Activated CD8-positive, alpha-beta memory T cell treated with anti-CD3 and anti-CD28 coated beads for 48 hours (primary cell): ENCODE results near the gene GREM1.

Experiments used
- DNase-seq, 3 experiments: peaks; one replicate each; pipeline ENCODE4 v3.0.0-alpha.2; 2020; ENCODE audit warnings: low read depth in 2 of 3, low spot score in 2 of 3

The GREM1 gene

GRCh38 chr15:32694222-32694983 is 23.4 kb upstream of the GREM1 start:
- no peak for DNase-seq

GRCh38 chr15:32698773-32699390 is 18.9 kb upstream of the GREM1 start:
- no peak for DNase-seq

GRCh38 chr15:32700501-32701150 is 17.2 kb upstream of the GREM1 start:
- DNase-seq: no peak

GRCh38 chr15:32701863-32702262 is 15.9 kb upstream of the GREM1 start:
- DNase-seq: no peak

- DNase-seq: no peak
These were observed 13.3 kb upstream of the GREM1 start for GRCh38 chr15:32704395-32704981.

GRCh38 chr15:32705446-32705845 is 12.4 kb upstream of the GREM1 start:
- DNase-seq: no peak

- no peak for DNase-seq
These were observed 11.1 kb upstream of the GREM1 start for GRCh38 chr15:32706704-32707103.

GRCh38 chr15:32707436-32707835 is 10.4 kb upstream of the GREM1 start:
- no peak for DNase-seq

- no peak for DNase-seq
These were observed 8.3 kb upstream of the GREM1 start for GRCh38 chr15:32709295-32710033.

- no peak for DNase-seq
These were observed 2.5 kb upstream of the GREM1 start for GRCh38 chr15:32715276-32715675.

- no peak for DNase-seq
These were observed 1.4 kb upstream of the GREM1 start for GRCh38 chr15:32716216-32716914.

GRCh38 chr15:32716915-32717425 is 834 bp upstream of the GREM1 start:
- DNase-seq: no peak

GRCh38 chr15:32718227-32718820 is 520 bp downstream of the GREM1 start:
- DNase-seq: no peak

- no peak for DNase-seq
These were observed 1.3 kb downstream of the GREM1 start for GRCh38 chr15:32718821-32719716.

GRCh38 chr15:32721596-32721995 is 3.8 kb downstream of the GREM1 start:
- DNase-seq: no peak

GRCh38 chr15:32722136-32722535 is 4.3 kb downstream of the GREM1 start:
- no peak for DNase-seq

GRCh38 chr15:32723171-32723948 is 5.6 kb downstream of the GREM1 start:
- no peak for DNase-seq

- no peak for DNase-seq
These were observed 12.0 kb downstream of the GREM1 start for GRCh38 chr15:32729700-32730395.
